ENCODE results near the gene ROR1. TPM values are rescaled to one million over a fixed set of nuclear protein-coding genes. Genes with fewer than 3 reads are reported as not detected.

ROR1 gene
- total RNA-seq, 4 donors from 2014 or later: 10.6 to 21.7 (median 15.1) TPM

GRCh38 chr1:64171797-64172281 lies 398.0 kb downstream of the ROR1 start:
- DNase-seq (ENCODE audit: low spot score in 2 of 2): no peak
- Histone ChIP-seq H3K4me3 (no peak overlapping the region), H3K4me1 (peaks cover 7% of the 10 kb centered on the region), H3K9me3 (no peaks in the 10 kb centered on the region), H3K27ac (no peak overlapping the region), H3K36me3 (no peaks in the 10 kb centered on the region), H3K27me3 (no peaks in the 10 kb centered on the region)
- 42% methylated on average over 3 of the region's 3 CpGs for WGBS
- no peak for TF ChIP-seq CTCF (IDR thresholded peaks at IDR 0.05)

- Histone ChIP-seq H3K27ac (no peak overlapping the region), H3K36me3 (no peaks in the 10 kb centered on the region), H3K27me3 (no peaks in the 10 kb centered on the region), H3K4me3 (no peak overlapping the region), H3K9me3 (no peaks in the 10 kb centered on the region), H3K4me1 (peaks cover 7% of the 10 kb centered on the region)
- 36% methylated on average over 3 of the region's 3 CpGs for WGBS
- no peak for DNase-seq (ENCODE audit: low spot score in 2 of 2)
- TF ChIP-seq CTCF (IDR thresholded peaks at IDR 0.05) (no peak), EP300 (IDR thresholded peaks at IDR 0.05) (no peak), POLR2A (IDR thresholded peaks at IDR 0.05) (no peak), POLR2AphosphoS5 (IDR thresholded peaks at IDR 0.05) (no peak)
Observed at GRCh38 chr1:64172458-64172983, 398.7 kb downstream of the ROR1 start.

DNA sequence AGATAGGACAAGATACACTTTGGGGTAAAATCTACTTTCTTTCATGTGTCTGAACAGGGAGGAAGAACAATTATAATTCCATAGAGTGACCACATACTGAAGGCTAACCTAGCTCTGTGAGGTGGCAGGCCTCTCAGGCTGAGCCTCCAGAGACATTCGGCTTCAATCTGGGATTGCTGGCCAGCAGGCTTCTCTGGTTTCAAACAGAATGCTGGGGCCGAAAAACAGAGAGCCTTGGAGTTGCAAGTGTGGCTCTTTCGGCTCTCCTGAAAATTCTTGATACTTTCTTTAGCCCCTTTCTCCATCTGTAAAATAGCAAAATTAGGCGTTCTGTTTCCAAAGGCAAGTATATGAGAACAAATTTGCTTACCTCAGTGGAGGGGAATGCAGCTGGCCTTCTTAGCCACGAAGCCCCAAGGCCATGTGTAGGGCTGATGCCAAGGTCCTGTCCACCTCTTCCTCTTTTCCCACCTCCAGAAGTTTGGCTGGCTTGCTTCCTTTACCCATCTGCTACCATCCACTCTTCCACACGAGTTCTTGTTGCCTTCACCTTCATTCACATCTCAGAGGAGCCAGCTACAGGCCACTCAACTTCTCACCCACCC lies 399.6 kb downstream of the ROR1 start:
- TF ChIP-seq POLR2AphosphoS5 (IDR thresholded peaks at IDR 0.05) (no peak), EP300 (IDR thresholded peaks at IDR 0.05) (no peak), POLR2A (IDR thresholded peaks at IDR 0.05) (no peak), CTCF (IDR thresholded peaks at IDR 0.05) (no peak)
- WGBS: 86% methylated on average over 6 of the region's 6 CpGs
- Histone ChIP-seq H3K36me3 (peaks cover 6% of the 10 kb centered on the region), H3K4me3 (no peak overlapping the region), H3K27ac (no peak overlapping the region), H3K9me3 (no peaks in the 10 kb centered on the region), H3K27me3 (no peaks in the 10 kb centered on the region), H3K4me1 (peaks cover 7% of the 10 kb centered on the region)
- DNase-seq (ENCODE audit: low spot score in 2 of 2): no peak

DNA sequence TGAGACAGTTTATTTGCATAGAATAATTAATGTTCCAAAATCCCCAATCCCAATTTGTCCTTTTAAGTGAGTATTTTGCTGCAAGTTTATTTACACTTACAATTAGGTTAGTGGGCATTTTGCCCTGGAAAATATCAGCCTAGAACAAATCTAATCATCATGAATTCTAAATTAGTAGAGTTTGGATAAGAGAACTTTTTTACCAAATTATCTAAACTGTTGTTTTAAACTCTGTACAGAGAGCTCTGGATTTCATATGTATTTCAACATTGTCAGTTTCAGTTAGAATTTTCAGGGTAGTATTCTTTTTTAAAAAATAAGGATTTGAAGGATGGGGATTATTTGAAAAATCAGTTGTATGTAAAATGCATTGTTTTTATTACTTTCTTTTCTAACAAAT lies 401.8 kb downstream of the ROR1 start:
- peaks cover 7% of the 10 kb centered on the region for H3K4me1 ChIP-seq
- H3K27ac ChIP-seq: no peak overlapping the region
- H3K36me3 ChIP-seq: peaks cover 7% of the 10 kb centered on the region
- no peaks in the 10 kb centered on the region for H3K27me3 ChIP-seq
- DNase-seq (ENCODE audit: low spot score in 2 of 2): no peak
- H3K9me3 ChIP-seq: no peaks in the 10 kb centered on the region
- TF ChIP-seq EP300 (IDR thresholded peaks at IDR 0.05) (no peak), CTCF (IDR thresholded peaks at IDR 0.05) (no peak), POLR2AphosphoS5 (IDR thresholded peaks at IDR 0.05) (no peak), POLR2A (IDR thresholded peaks at IDR 0.05) (no peak)
- H3K4me3 ChIP-seq: no peak overlapping the region

DNA sequence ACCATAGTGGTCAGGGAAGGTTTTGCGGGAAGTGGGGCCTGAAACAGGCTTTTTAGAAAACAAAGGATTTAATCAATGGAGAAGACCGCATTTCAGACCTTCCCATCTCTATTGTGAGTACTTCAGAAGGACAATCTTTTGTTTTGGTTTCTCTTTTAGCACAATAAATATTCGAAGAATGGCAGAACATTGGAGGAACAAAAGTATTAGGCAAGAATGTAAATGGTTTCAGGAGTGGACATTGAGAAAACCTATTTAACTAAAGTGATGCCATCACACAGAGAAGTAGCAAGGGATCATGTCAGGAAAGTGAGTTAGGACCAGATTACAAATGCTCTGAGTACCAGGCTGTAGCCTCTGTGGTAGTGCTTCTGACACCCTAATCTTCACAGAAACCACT lies 402.8 kb downstream of the ROR1 start:
- Histone ChIP-seq H3K4me1 (peaks cover 4% of the 10 kb centered on the region), H3K36me3 (peaks cover 7% of the 10 kb centered on the region), H3K27me3 (no peaks in the 10 kb centered on the region), H3K4me3 (no peak overlapping the region), H3K9me3 (no peaks in the 10 kb centered on the region), H3K27ac (no peak overlapping the region)
- TF ChIP-seq POLR2A (IDR thresholded peaks at IDR 0.05): no peak
- TF ChIP-seq CTCF (IDR thresholded peaks at IDR 0.05): no peak
- no peak for TF ChIP-seq EP300 (IDR thresholded peaks at IDR 0.05)
- no peak for TF ChIP-seq POLR2AphosphoS5 (IDR thresholded peaks at IDR 0.05)
- 89% methylated on average over 3 of the region's 3 CpGs for WGBS
- no peak for DNase-seq (ENCODE audit: low spot score in 2 of 2)

Measured in suprapubic skin (tissue), 4 donors.